Measurements from ENCODE around the gene FGFRL1.

DNA sequence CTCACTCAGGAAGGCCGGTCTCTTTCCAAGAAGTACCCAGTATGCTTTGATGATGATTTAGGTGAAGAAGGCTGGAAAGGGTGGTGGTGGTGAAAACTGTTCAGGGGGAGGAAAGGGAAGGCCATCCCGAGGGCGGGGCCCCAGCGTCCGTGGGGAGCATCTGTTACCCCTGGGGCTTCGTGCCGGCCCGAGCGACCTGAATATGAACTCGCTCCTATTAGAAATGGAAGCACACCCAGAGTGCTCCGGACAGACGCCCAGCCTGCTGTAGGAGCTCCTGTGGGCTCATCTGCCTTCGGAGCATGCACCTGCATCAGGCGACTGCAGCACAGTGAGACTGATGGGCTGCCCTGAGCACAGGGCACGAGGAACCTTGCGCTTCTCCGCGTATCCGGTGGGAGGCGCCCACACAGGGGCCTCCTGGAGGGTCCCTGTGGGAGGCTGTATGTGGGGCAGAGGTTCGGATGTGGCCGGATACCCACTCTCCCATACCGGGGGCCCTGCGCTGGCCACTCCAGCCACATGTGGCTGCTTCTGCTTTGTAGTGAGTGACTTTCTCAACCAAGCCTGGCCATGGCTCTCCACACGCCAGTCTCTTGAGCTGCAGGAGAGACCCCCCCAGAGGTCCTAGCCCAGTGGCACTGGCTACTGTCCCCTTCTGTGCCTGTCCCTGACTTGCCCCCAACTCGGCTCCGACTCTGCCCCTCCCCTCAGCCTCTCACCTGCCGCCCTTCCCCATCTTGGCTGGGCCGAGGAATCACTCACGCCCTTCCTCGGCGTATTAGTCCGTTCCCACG lies 36.7 kb downstream of the FGFRL1 start:
- TF ChIP-seq CTCF (conservative IDR thresholded peaks at IDR 0.05 in 1 of 2, IDR thresholded peaks at IDR 0.05 in 1 of 2; ENCODE audit: low read depth in 1 of 2, low read length in 2 of 2): no peak
- no peak for TF ChIP-seq EZH2 (IDR thresholded peaks at IDR 0.05; ENCODE audit: low read length, missing control alignments)

Data from fibroblast of lung (primary cell).